Choroid plexus epithelial cell (primary cell): ENCODE data around the gene LRP11.

ENCODE experiments used
- DNase-seq: peaks from one replicate; pipeline ENCODE4 v3.0.0-alpha.2; 2010; ENCODE audit warnings: low read depth
- H3K4me3 ChIP-seq: 2 replicates; pipeline ENCODE4 v1.5.1; 2011; ENCODE audit warnings: low read depth, mild to moderate bottlenecking, control low read depth, low read length, moderate library complexity
- TF ChIP-seq, protein P1 (sequence below): conservative IDR thresholded peaks from 2 replicates; pipeline ENCODE4 v1.5.1; 2011; ENCODE audit warnings: low read depth, mild to moderate bottlenecking, control low read depth, inconsistent platforms, low read length, moderate library complexity

The LRP11 gene

DNA sequence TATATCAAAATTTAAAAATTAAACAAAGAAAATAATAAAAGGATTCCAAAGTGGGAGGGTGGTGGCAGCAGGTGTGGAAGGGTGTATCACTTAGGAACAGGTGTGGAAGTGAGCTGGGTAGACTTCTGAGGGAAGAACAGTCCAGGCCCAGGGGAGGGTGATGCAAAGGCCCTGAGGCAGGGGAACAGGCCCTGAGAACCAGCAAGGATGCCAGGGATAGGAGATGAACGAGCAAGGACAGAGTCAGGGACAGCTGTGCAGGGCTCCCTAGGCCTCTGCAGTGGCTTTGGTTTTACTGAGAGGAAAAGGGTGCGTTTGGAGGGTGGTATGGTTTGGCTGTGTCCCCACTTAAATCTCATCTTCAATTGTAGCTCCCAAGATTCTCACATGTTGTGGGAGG, 43.2 kb upstream of the LRP11 start:
- no peak for DNase-seq
- TF ChIP-seq, protein P1, sequence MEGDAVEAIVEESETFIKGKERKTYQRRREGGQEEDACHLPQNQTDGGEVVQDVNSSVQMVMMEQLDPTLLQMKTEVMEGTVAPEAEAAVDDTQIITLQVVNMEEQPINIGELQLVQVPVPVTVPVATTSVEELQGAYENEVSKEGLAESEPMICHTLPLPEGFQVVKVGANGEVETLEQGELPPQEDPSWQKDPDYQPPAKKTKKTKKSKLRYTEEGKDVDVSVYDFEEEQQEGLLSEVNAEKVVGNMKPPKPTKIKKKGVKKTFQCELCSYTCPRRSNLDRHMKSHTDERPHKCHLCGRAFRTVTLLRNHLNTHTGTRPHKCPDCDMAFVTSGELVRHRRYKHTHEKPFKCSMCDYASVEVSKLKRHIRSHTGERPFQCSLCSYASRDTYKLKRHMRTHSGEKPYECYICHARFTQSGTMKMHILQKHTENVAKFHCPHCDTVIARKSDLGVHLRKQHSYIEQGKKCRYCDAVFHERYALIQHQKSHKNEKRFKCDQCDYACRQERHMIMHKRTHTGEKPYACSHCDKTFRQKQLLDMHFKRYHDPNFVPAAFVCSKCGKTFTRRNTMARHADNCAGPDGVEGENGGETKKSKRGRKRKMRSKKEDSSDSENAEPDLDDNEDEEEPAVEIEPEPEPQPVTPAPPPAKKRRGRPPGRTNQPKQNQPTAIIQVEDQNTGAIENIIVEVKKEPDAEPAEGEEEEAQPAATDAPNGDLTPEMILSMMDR = no peak
- H3K4me3 ChIP-seq = no peak overlapping the region

DNA sequence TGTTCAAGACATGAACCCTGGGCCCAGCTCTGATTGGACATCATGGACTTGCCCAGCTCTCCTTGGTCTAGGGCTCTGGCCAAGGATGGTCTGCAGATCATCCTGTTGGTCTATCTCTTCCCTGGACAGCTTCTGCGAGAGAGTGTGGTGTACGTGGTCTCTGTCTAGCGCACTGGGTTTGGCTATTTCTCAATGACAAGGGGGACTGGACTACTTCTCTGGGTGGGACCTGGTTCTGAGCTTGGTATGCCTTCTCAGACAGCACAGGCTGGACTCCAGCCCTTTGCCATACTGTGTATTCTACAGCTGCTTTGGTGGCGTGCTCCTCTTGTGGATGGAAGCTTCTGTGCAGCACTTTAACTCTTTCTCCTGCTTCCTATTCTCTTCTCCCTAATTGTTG, 42.2 kb upstream of the LRP11 start:
- DNase-seq = no peak
- no peak overlapping the region for H3K4me3 ChIP-seq
- TF ChIP-seq, protein P1 = no peak

DNA sequence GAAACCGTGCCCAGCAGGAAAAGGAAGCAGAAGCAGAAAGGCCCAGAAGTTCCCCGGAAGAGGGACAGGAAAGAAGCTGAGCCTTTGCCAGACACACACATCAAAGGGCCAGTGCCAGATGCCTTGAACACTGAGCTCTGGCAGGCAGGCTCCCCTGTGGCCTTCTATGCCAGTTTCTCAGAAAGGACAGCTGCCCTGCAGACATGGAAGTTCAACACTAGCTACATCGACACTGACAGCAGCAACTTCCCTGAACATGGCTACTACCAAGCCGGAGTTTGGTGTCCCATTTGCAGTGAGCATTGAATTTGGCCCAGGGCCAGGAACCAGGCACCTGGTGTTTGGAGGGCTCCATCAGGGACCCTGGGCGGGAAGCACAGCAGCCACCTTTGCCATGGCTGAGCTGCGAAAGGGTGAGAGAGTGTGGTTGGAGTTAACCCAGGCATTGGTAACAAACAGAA, 41.8 kb upstream of the LRP11 start:
- DNase-seq = no peak

DNA sequence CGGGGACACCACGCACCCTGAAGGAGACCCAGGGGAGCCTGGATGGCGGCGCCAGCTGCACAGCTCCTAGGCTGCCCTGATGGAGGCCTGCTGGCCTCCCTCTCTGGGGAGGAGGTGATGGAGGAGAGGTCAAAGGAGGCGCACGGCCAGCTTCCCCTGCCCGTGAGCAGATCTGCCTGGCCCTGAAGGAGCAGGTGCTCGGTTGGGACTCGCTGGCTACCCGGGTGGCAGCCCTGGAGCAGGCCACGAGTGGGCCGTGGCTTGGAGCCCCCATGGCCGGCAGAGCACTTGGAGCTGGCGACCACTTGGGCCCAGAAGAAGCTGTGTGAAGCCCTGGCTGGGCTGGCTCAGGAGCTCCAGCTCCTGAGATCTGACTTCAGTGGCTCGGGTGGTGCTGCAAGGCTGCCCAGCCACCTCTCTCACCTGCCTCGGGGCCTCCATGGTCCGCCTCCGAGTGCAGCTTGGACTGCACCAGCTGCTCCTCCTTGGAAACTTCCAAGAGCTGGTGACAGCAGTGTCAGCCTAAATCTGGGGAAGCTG, 41.3 kb upstream of the LRP11 start:
- DNase-seq = no peak
- no peak overlapping the region for H3K4me3 ChIP-seq
- TF ChIP-seq, protein P1 = no peak

More for the DNA sequence above, 41.8 kb upstream of the LRP11 start:
- TF ChIP-seq, protein P1 = no peak
- H3K4me3 ChIP-seq = no peak overlapping the region

DNA sequence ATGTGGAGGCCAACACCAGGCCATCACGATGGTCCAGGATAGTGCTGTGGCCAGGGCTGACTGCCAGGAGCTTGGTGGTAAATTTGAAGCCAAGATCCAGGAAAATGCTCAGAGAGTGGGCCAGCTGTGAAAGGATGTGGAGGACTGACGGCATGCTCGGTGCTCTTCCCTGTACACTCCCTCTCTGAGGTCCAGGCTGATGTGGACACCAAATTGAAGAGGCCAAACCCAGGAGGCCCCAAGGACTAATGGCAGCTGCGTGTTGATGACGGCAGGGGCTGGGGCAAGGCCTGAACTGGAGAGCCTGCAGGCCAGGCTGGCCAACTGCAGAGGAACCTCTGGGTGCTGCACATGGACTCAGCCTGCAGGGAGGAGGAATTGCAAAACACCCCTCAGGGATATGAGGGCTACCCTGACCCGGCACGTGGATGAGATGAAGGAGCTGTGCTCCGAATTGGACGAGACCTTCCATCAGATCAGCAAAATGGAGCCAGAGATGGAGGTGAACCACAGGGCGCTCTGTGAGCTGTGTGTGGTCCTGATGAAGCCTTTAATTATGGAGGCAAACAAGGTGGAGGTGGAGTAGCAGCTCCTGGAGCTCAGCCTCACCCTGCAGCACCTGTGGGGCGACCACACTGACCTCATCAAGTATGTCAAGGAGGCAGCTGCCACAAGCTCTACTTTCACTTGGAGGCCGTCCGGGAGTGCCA, 40.7 kb upstream of the LRP11 start:
- DNase-seq = no peak
- no peak overlapping the region for H3K4me3 ChIP-seq
- TF ChIP-seq, protein P1 = no peak

DNA sequence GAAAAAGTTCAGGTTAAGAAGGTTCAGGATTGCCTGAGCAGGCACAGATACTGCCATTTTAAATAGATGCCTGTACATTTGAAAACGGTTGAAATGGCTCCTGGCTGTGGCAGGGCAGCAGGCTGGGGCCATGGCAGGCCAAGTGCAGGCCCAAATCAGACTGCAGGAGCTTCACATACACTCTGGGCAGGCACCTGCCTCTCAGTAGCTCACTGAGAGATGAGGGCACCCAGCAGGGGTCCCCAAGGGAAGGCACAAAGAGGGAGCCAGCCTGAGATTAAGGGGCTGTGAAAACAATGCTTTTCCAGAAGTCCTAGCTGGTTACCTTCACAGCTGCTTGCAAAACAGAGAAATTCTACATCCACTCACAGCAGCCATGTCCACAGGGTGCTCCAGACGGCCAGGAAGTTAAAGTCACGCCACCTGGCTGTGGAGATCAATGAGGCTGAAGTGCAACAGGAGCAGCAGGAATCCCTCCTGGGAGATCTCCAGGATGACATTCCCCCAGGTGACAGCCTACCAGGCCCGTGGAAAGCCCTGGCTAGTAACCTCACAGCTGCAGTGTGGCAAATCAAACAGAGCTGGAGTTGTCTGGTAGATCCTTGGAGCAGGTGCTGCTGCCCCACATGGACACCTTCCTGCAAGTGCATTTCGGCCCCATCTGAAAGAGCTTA, 39.9 kb upstream of the LRP11 start:
- TF ChIP-seq, protein P1 = no peak
- no peak overlapping the region for H3K4me3 ChIP-seq
- DNase-seq = no peak
